GM19397 (cell line): ENCODE results near the gene GFAP.

Experiments
- ATAC-seq: cut with Tn5 transposase; IDR thresholded peaks from one replicate; pipeline ENCODE4 v1.9.1; 2021; ENCODE audit warnings: mild to moderate bottlenecking, moderate library complexity; ENCODE audit not compliant: unreplicated experiment

The GFAP gene

GRCh38 chr17:44932096-44932786 is 16.9 kb upstream of the GFAP start:
- ATAC-seq = no peak

- ATAC-seq = no peak
Observed at GRCh38 chr17:44931376-44931775, 16.1 kb upstream of the GFAP start.

- ATAC-seq = no peak
Observed at GRCh38 chr17:44930667-44931066, 15.4 kb upstream of the GFAP start.

GRCh38 chr17:44928950-44929720 is 13.8 kb upstream of the GFAP start:
- ATAC-seq = no peak

GRCh38 chr17:44928136-44928535 is 12.8 kb upstream of the GFAP start:
- no peak for ATAC-seq

- ATAC-seq = no peak
Observed at GRCh38 chr17:44927696-44928095, 12.4 kb upstream of the GFAP start.

- no peak for ATAC-seq
Observed at GRCh38 chr17:44926821-44927525, 11.7 kb upstream of the GFAP start.

- ATAC-seq = no peak
Observed at GRCh38 chr17:44925731-44926697, 10.7 kb upstream of the GFAP start.

GRCh38 chr17:44924107-44924544 is 8.8 kb upstream of the GFAP start:
- ATAC-seq = no peak

- no peak for ATAC-seq
Observed at GRCh38 chr17:44922746-44923470, 7.6 kb upstream of the GFAP start.

GRCh38 chr17:44922136-44922535 is 6.8 kb upstream of the GFAP start:
- no peak for ATAC-seq

GRCh38 chr17:44921122-44921882 is 6.0 kb upstream of the GFAP start:
- ATAC-seq = no peak

- no peak for ATAC-seq
Observed at GRCh38 chr17:44920565-44920940, 5.3 kb upstream of the GFAP start.

GRCh38 chr17:44919885-44920564 is 4.7 kb upstream of the GFAP start:
- peak; percentile 66 for ATAC-seq

- ATAC-seq = no peak
Observed at GRCh38 chr17:44919411-44919810, 4.1 kb upstream of the GFAP start.

GRCh38 chr17:44918006-44918405 is 2.7 kb upstream of the GFAP start:
- ATAC-seq = no peak

GRCh38 chr17:44917456-44917855 is 2.2 kb upstream of the GFAP start:
- ATAC-seq = no peak

GRCh38 chr17:44916781-44917241 is 1.5 kb upstream of the GFAP start:
- ATAC-seq = no peak
